Endothelial cell of umbilical vein (primary cell): Measurements from ENCODE around the gene ZNF407.

ENCODE experiments used
- EZH2 ChIP-seq: IDR thresholded peaks from 2 replicates; pipeline ENCODE4 v1.6.1; 2012; ENCODE audit warnings: borderline replicate concordance, low read depth, mild to moderate bottlenecking, moderate library complexity, low read length, inconsistent platforms; ENCODE audit not compliant: severe bottlenecking
- JUN ChIP-seq: IDR thresholded peaks from 2 replicates; pipeline ENCODE4 v1.6.1; 2011; ENCODE audit warnings: borderline replicate concordance, low read depth; ENCODE audit not compliant: insufficient read length, insufficient read depth
- MYC ChIP-seq: IDR thresholded peaks from one replicate; pipeline ENCODE4 v1.6.1; 2011; ENCODE audit warnings: mild to moderate bottlenecking, low read depth, low read length
- POLR2A ChIP-seq: IDR thresholded peaks from 2 replicates; pipeline ENCODE4 v1.6.1; 2012; ENCODE audit warnings: low read depth, mild to moderate bottlenecking, control low read depth, low read length
- POLR2AphosphoS5 ChIP-seq: IDR thresholded peaks from 2 replicates; pipeline ENCODE4 v1.6.1; 2012; ENCODE audit warnings: low read depth, mild to moderate bottlenecking, control low read depth, low read length, moderate library complexity; ENCODE audit not compliant: insufficient read depth
- TF ChIP-seq, protein P1 (sequence below), 2 donors: IDR thresholded peaks; 1 replicate in 1 of 2; 2 replicates in 1 of 2; pipeline ENCODE4 v1.5.1; 2011; ENCODE audit warnings: low read length in 2 of 2, mild to moderate bottlenecking in 2 of 2, moderate library complexity in 2 of 2, control low read depth in 1 of 2, inconsistent platforms in 1 of 2, low read depth in 1 of 2; ENCODE audit not compliant: insufficient read depth in 1 of 2; ENCODE audit errors: extremely low read depth in 1 of 2
- TF ChIP-seq, protein P2 (sequence below): IDR thresholded peaks from 2 replicates; pipeline ENCODE4 v1.6.1; 2011; ENCODE audit not compliant: insufficient read depth, insufficient read length

DNA sequence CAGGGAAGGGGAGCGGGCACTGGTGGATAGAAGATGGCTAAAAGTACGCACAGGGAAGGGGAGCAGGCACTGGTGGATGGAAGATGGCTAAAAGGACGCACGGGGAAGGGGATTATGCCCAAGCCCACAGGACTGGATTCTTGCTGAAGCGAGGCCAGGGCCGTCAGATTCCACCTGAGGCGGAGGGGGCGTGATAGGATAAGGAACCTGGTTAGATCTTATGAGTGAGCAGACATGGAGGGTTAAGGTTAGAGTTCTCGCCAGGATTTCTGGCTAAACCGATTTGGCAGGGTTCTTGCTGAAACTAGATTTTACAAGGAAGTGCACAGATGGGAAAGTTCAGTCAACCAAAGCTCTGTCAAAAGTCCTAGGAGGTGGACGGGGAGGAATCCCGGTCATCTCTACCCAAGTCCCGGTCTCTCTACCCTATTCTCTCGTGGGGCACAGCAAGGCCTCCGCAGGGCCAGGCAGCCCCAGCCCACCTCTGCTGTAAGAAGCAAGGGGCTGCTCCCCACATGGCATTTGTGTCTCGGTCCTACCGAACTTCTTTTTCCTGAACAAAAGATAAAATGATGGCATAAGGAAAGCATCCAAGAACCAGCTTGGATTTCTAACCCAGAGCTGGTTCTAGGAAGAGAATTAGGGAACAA is 470.5 kb downstream of the ZNF407 start:
- TF ChIP-seq, protein P1, sequence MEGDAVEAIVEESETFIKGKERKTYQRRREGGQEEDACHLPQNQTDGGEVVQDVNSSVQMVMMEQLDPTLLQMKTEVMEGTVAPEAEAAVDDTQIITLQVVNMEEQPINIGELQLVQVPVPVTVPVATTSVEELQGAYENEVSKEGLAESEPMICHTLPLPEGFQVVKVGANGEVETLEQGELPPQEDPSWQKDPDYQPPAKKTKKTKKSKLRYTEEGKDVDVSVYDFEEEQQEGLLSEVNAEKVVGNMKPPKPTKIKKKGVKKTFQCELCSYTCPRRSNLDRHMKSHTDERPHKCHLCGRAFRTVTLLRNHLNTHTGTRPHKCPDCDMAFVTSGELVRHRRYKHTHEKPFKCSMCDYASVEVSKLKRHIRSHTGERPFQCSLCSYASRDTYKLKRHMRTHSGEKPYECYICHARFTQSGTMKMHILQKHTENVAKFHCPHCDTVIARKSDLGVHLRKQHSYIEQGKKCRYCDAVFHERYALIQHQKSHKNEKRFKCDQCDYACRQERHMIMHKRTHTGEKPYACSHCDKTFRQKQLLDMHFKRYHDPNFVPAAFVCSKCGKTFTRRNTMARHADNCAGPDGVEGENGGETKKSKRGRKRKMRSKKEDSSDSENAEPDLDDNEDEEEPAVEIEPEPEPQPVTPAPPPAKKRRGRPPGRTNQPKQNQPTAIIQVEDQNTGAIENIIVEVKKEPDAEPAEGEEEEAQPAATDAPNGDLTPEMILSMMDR (IDR thresholded peaks at IDR 0.05; ENCODE audit: extremely low read depth in 1 of 2, insufficient read depth in 1 of 2, low read depth in 1 of 2, low read length in 2 of 2), result no peak
- TF ChIP-seq POLR2A (no peak), POLR2AphosphoS5 (no peak), EZH2 (no peak), JUN (no peak), MYC (no peak)
- TF ChIP-seq, protein P2, sequence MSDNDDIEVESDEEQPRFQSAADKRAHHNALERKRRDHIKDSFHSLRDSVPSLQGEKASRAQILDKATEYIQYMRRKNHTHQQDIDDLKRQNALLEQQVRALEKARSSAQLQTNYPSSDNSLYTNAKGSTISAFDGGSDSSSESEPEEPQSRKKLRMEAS, result no peak
